Activated naive CD8-positive, alpha-beta T cell (primary cell): Measurements from ENCODE around the gene CHD2.
"Not testable (repeated sequence)": the region's sequence is repeated elsewhere in the genome, so short reads cannot be mapped to it uniquely, and the experiment has no call there.

Experiments
- H3K27ac Mint-ChIP-seq: one replicate; pipeline ENCODE4 v1.8.0; 2021; ENCODE audit warnings: mixed read lengths
- H3K27me3 Mint-ChIP-seq: one replicate; pipeline ENCODE4 v1.8.0; 2021; ENCODE audit warnings: mixed read lengths
- H3K36me3 Mint-ChIP-seq: one replicate; pipeline ENCODE4 v1.8.0; 2021; ENCODE audit warnings: mixed read lengths
- H3K4me1 Mint-ChIP-seq: one replicate; pipeline ENCODE4 v1.8.0; 2021; ENCODE audit warnings: low read depth, mixed read lengths
- H3K4me3 Mint-ChIP-seq: one replicate; pipeline ENCODE4 v1.8.0; 2021; ENCODE audit warnings: mild to moderate bottlenecking, mixed read lengths
- H3K9me3 Mint-ChIP-seq: one replicate; pipeline ENCODE4 v1.8.0; 2021; ENCODE audit warnings: low read depth, mixed read lengths

The CHD2 gene

GRCh38 chr15:93062628-93063261 lies 162.6 kb downstream of the CHD2 start:
- not testable (repeated sequence) for H3K27me3 Mint-ChIP-seq, H3K4me1 Mint-ChIP-seq, H3K4me3 Mint-ChIP-seq, H3K27ac Mint-ChIP-seq, H3K36me3 Mint-ChIP-seq, H3K9me3 Mint-ChIP-seq

DNA sequence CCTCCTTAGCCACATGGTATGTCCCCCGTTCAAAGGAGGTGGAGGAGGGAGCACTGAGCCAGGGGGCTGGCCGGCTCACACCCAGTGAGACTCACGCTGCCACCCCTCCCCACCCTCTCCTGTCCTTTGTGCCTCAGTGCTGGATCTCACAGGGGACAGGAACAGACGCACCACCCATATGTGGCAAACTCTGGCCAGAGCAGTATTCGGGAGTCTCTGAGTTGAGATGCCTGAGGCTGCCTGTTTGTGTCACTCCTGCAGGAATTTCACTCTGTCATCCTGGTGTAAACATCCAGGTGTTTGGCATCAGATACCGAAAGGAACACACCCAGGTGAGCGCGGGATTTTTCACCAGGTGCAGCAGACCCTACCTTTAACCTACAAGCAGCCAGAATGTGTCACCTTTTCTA lies 163.1 kb downstream of the CHD2 start:
- Mint-ChIP-seq H3K27me3 (peaks cover 2% of the 10 kb centered on the region), H3K4me3 (no peak overlapping the region), H3K4me1 (no peaks in the 10 kb centered on the region), H3K9me3 (no peaks in the 10 kb centered on the region), H3K36me3 (no peaks in the 10 kb centered on the region), H3K27ac (no peak overlapping the region)

- Mint-ChIP-seq H3K36me3 (no peaks in the 10 kb centered on the region), H3K4me3 (no peak overlapping the region), H3K27ac (no peak overlapping the region), H3K9me3 (no peaks in the 10 kb centered on the region), H3K4me1 (no peaks in the 10 kb centered on the region), H3K27me3 (peaks cover 2% of the 10 kb centered on the region)
Measured at GRCh38 chr15:93063796-93064690, 163.9 kb downstream of the CHD2 start.

GRCh38 chr15:93065641-93066045 lies 165.5 kb downstream of the CHD2 start:
- H3K4me3 Mint-ChIP-seq = no peak overlapping the region
- peaks cover 2% of the 10 kb centered on the region for H3K27me3 Mint-ChIP-seq
- H3K27ac Mint-ChIP-seq = no peak overlapping the region
- H3K9me3 Mint-ChIP-seq = no peaks in the 10 kb centered on the region
- no peaks in the 10 kb centered on the region for H3K4me1 Mint-ChIP-seq
- H3K36me3 Mint-ChIP-seq = no peaks in the 10 kb centered on the region

DNA sequence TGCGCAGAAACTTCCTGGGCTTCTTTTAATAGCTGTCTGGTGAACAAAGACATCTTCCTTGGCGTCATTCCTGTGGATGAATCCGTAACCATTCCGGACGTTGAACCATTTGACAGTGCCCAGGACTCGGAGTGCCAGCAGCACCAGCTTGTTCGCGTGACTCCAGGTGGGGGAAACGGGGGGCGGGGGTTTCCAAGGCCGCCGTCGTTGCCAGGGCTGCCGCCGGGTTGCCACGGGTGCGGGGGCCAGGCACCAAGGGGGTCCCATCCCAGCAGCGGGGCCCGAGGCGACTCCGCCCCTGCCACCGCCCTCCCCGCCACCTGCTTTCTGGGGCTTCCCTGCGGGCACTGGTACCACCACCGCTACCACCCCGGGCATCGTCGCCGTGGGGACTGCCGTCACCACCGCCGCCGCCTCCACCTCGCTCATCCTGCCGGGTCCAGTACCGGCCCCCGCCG lies 166.1 kb downstream of the CHD2 start:
- Mint-ChIP-seq H3K27ac (no peak overlapping the region), H3K36me3 (no peaks in the 10 kb centered on the region), H3K27me3 (peaks cover 5% of the 10 kb centered on the region), H3K4me3 (no peak overlapping the region), H3K9me3 (no peaks in the 10 kb centered on the region), H3K4me1 (no peaks in the 10 kb centered on the region)

DNA sequence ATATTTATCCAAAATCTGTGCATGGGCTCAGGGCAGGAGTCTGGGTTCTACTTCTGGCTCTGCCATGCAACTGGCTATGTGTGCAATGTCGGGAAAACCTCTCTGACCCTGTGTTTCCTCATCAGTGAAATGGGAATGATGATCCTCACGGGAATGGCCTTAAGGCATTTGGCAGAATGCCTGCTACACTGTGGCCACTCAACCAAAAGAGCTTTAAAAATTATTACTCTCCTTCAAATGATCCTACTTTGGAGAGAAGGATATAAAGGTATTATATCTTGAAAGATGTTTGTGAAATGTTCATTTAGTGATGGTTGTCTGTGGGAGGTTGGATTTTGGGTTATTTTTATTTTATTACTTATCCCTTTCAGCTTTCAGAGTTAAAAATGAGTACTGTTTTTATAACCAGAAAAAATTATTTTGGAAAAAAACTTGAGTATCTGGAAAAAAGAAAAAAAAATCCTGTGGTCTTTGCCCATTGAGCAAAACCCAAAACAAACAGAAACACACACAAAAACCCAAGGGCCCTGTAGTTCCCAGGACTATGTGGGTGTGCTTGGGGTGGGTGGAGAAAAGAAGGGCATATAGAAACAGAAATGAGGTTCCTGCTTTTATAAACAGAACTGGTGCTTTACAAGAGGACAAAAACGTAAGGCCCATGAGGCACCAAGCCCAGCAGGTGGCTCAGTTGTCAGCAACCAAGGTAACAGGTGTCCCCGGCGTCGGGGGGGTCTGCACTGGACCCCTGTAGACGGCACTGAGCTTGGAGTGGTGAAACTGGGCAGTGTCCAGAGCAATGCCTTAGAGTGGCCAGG lies 166.9 kb downstream of the CHD2 start:
- peaks cover 2% of the 10 kb centered on the region for H3K4me1 Mint-ChIP-seq

DNA sequence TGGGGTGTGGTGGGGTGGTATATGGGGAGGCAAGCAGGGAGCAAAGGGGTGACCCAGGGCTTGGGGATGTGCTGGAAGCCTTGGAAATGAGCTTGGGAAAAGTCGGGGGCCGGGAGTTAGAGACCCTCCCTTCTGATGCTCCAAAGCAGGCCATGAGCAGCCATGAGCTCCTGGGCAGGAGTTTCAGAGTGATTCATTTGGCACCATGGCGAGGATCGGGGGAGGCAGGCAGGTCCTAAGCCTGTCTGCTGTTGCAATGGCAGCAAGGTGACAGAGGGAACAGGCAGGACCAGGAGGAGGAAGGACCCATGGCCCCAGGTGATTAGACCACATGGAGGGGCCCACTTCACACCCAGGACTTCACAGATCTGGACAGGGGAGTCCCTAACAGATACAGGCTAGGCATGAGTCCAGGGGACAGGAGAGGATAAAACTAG lies 167.5 kb downstream of the CHD2 start:
- no peaks in the 10 kb centered on the region for H3K36me3 Mint-ChIP-seq
- H3K9me3 Mint-ChIP-seq = no peaks in the 10 kb centered on the region
- peaks cover 13% of the 10 kb centered on the region for H3K27me3 Mint-ChIP-seq
- peaks cover 5% of the 10 kb centered on the region for H3K4me1 Mint-ChIP-seq
- H3K4me3 Mint-ChIP-seq = no peak overlapping the region
- H3K27ac Mint-ChIP-seq = no peak overlapping the region

More for the DNA sequence above, 166.9 kb downstream of the CHD2 start:
- Mint-ChIP-seq H3K27ac (no peak overlapping the region), H3K36me3 (no peaks in the 10 kb centered on the region), H3K27me3 (peaks cover 11% of the 10 kb centered on the region), H3K4me3 (no peak overlapping the region), H3K9me3 (no peaks in the 10 kb centered on the region)

DNA sequence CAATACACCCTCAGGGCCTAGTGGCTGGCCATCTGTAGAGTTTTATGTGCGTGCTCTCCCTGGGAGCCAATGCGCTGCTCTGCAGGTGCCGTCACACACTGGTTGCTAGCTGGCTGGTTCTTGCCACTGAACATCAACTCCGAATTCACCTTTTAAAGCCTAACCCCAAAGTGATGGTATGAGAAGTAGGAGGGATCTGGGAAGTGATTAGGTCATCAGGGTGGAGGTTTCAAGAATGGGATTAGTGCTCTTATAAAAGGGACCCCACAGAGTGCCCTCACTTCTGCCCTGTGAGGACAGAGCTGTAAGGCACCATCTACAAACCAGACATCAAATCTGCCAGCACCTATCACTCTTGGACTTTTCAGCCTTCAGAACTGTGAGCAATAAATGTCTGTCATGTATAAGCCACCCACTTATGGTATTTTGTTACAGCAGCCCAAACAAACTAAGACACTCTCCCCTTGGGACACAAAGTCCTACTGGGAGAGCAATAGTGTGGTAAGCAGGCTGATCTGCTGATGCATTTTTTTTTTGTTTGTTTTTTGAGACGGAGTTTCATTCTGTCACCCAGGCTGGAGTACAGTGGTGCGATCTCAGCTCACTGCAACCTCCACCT lies 168.6 kb downstream of the CHD2 start:
- H3K9me3 Mint-ChIP-seq = no peaks in the 10 kb centered on the region
- peaks cover 9% of the 10 kb centered on the region for H3K4me1 Mint-ChIP-seq
- no peak overlapping the region for H3K4me3 Mint-ChIP-seq
- H3K36me3 Mint-ChIP-seq = no peaks in the 10 kb centered on the region
- no peak overlapping the region for H3K27ac Mint-ChIP-seq
- H3K27me3 Mint-ChIP-seq = peaks cover 15% of the 10 kb centered on the region

DNA sequence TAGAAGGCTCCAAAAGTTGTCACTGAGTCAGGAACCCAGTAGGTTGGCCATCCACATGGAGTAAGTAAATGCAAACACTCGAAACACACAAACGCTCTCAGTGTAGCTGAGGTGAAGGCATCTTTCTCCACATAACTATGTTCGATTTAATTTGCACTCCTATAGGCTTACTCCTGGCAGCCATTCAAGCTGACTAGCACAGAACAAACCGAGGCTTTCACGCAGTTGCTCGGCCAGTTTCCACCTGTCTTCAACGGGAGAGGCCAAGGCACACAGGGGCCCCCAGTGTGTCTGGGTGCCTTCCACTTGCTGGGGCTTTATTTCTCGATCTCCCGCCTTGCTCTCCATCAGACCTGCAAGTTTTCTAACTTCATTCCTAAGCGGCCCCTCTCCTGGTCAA lies 170.0 kb downstream of the CHD2 start:
- H3K9me3 Mint-ChIP-seq = no peaks in the 10 kb centered on the region
- H3K4me3 Mint-ChIP-seq = no peak overlapping the region
- no peak overlapping the region for H3K27ac Mint-ChIP-seq
- peaks cover 24% of the 10 kb centered on the region for H3K27me3 Mint-ChIP-seq
- peaks cover 13% of the 10 kb centered on the region for H3K4me1 Mint-ChIP-seq
- no peaks in the 10 kb centered on the region for H3K36me3 Mint-ChIP-seq

DNA sequence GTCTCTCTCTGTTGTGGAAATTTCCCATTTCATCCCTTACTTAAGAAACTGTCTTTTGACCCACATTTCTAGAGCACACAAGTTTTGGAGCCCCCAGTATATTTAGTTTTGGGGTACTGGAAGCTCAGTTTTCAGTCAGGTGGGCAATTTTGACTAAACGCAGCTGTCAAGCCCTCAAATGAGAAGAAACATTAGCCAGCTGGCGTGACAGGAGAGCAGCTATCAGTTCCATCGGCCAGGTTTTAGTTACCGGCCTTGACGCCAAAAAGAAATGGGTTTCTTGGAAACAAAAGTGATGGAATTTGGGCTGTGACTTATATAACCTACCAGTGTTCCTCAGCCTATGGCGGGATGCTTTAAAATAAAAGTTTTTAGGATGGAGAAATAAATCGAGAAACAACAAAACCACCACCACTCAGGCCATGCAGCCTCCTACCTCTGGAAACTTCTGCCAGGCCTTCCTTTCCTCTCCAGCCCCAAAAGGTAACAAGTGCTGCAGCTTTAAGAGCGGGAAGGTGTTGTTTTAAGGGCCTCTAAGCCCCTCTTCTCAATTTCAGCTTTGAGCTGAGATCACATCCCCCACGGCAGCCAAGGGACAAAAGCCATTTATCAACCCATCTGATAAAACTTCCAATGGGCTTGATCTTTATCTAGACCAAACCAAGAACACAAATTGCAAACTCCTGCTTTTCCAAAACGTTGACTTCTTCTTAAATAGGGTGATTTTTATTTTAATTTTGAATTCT lies 170.6 kb downstream of the CHD2 start:
- H3K4me1 Mint-ChIP-seq = peaks cover 13% of the 10 kb centered on the region
- H3K9me3 Mint-ChIP-seq = no peaks in the 10 kb centered on the region
- H3K36me3 Mint-ChIP-seq = no peaks in the 10 kb centered on the region
- H3K27me3 Mint-ChIP-seq = peaks cover 27% of the 10 kb centered on the region
- H3K27ac Mint-ChIP-seq = no peak overlapping the region
- H3K4me3 Mint-ChIP-seq = no peak overlapping the region

DNA sequence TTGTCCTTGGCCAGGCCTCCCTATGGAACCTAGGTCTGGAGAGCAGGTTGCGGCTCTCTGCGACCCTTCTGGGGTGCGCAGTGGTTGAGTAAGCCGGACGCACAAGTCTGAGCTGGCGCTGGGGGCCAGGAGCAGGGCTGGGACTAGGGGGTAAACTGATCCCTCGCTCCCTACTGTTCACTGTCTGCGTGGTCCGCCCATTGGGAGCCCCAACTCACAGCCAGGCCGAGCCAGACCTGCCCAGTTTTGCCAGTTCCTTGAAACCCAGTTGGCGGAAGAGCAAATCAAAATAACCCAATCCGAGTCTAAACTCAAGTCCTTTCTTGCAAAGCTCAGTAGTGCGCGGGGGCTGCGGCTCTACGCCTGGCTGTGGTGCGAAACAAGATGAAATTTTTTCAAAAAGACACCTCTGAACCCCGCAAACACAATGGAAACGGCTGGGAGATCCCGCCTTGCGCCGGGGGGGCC lies 171.4 kb downstream of the CHD2 start:
- H3K4me3 Mint-ChIP-seq = peak overlapping the region; percentile 71
- H3K4me1 Mint-ChIP-seq = peaks cover 13% of the 10 kb centered on the region
- H3K27ac Mint-ChIP-seq = no peak overlapping the region
- no peaks in the 10 kb centered on the region for H3K9me3 Mint-ChIP-seq
- no peaks in the 10 kb centered on the region for H3K36me3 Mint-ChIP-seq
- H3K27me3 Mint-ChIP-seq = peaks cover 32% of the 10 kb centered on the region

DNA sequence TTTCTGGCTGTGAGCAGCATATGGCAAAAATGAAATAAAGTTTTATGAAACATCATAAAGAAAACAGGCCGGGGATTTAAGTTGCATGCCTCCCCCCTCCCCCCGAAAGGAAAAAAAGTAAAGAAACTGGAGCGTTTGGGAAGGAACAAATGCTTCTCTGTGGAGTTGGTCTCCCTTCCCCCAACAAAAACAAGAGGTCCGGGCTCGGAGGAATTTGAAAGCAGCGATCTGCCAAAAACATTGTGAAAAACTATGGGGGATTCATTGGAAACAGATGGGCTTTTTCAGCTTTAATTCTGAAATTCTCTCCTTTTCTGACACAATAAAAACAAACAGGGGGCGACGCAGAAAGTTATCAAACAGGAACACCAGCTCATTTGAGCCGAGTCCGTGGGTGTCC lies 171.9 kb downstream of the CHD2 start:
- H3K27ac Mint-ChIP-seq = no peak overlapping the region
- peaks cover 35% of the 10 kb centered on the region for H3K27me3 Mint-ChIP-seq
- H3K4me1 Mint-ChIP-seq = peaks cover 13% of the 10 kb centered on the region
- H3K4me3 Mint-ChIP-seq = peak overlapping the region; percentile 71
- no peaks in the 10 kb centered on the region for H3K36me3 Mint-ChIP-seq
- H3K9me3 Mint-ChIP-seq = no peaks in the 10 kb centered on the region

DNA sequence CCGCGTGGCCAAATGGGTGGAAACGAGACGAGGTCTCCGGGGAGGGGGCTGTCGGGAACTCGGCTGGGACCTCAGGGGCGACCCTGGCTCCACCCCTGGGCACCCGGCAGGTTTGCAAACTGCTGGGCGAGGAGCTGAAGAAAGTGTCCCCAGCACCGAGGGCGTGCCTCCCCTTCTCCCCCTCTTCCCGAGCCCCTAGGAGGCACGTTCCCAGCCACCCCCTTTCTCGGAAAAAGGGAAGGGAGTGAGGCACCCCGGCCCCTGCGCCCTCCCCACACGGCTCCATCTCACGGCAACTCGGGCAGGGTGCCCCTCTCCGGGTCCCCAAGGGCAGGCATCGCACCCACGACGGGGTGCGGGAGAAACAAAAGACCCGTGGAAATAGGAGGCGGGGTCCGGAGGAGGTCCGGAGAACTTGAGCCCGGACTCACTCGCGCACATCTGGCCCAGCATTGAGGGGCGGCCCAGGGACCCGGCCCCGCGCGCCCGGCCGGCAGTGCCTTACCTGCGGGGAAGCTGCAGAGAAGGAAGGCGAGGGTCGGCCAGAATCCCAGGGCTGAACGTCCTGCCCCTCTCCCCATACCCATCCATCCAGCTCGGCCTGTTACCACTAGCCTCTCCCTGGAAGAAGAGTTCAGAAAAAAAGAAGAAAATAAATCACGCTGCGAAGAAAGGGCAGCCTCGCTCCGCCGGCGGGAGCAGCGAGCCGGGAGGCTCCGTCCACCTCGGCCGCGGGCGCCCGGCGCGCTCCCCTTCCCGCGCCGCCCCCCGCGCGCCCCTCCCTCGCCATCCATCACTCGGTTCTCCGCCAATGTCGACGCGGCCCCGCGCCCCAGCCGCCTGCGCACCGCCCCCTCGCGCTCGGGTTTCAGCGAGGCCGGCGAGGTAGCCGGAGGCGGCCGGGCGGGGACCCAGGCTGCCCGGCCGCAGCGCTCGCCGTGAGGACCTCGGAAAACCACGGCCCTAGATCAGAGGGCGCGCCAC lies 172.6 kb downstream of the CHD2 start:
- Mint-ChIP-seq H3K4me1 (peaks cover 13% of the 10 kb centered on the region), H3K27me3 (peaks cover 36% of the 10 kb centered on the region), H3K9me3 (no peaks in the 10 kb centered on the region), H3K36me3 (no peaks in the 10 kb centered on the region), H3K27ac (no peak overlapping the region), H3K4me3 (peak overlapping the region; percentile 71)
